Measurements from ENCODE around the gene ZNF732. TPM values are rescaled to one million over a fixed set of nuclear protein-coding genes. Genes with fewer than 3 reads are reported as not detected.

ZNF732 gene
- total and polyA plus RNA-seq, 2 of the 8 experiments (the other 6 are each of a cell fraction or from before 2014, with no cell fraction given): 1.9 to 35.7 TPM

- no peak overlapping the region for H2BK20ac ChIP-seq (ENCODE audit: low read length)
- no peak overlapping the region for H3K18ac ChIP-seq (ENCODE audit: extremely low read depth, low read length)
- H4K91ac ChIP-seq (replicated peaks; ENCODE audit: insufficient read length, low read length): no peak overlapping the region
- H4K5ac ChIP-seq (ENCODE audit: insufficient read length, low read depth, low read length): no peak overlapping the region
- H3K23ac ChIP-seq (ENCODE audit: insufficient read length): no peak overlapping the region
- WGBS, 2 experiments (ENCODE audit: extremely low coverage in 1 of 2, insufficient coverage in 1 of 2, insufficient read length in 1 of 2, insufficient replicate concordance in 2 of 2, low coverage in 1 of 2, low lambda C conversion rate in 2 of 2, missing lambda C conversion rate in 1 of 2): 100% methylated on average over 1 of the region's 1 CpG; no CpG with 5 or more reads in 1 of the 2 experiments
- no peaks in the 10 kb centered on the region for H4K20me1 ChIP-seq (replicated peaks in 1 of 2; ENCODE audit: control insufficient read depth in 1 of 2, insufficient read depth in 2 of 2, low read length in 2 of 2)
- H3K9ac ChIP-seq (replicated peaks in 1 of 4; ENCODE audit: extremely low read depth in 1 of 4, low read depth in 3 of 4, low read length in 3 of 4): no peak overlapping the region
- ChIA-PET CTCF (ENCODE audit: partially characterized antibody) (interaction anchor here (0.6 to 0.7 kb wide), 3 partner anchors 143 to 297 kb away, joined by 3 read pairs; no protein-coding TSS in a partner anchor), POLR2A (ENCODE audit: partially characterized antibody) (interaction anchor here (0.9 kb wide), 1 partner anchor 9 kb away, joined by 3 read pairs; no protein-coding TSS in a partner anchor)
- H2BK5ac ChIP-seq (ENCODE audit: low read depth, low read length): no peak overlapping the region
- DNase-seq (ENCODE audit: low read depth in 1 of 2, low spot score in 2 of 2): no peak
- no peak overlapping the region for H3K56ac ChIP-seq (replicated peaks; ENCODE audit: insufficient read length, low read depth, low read length)
- H3K27me3 ChIP-seq (replicated peaks in 1 of 4; ENCODE audit: control insufficient read depth in 3 of 4, extremely low read depth in 1 of 4, insufficient read depth in 3 of 4, low read length in 3 of 4): peaks cover 0 to 2% (median 0%) of the 10 kb centered on the region in 4 experiments; a peak in 1 of 7 replicates
- H4K8ac ChIP-seq (ENCODE audit: extremely low read depth, insufficient read depth, low read length): no peak overlapping the region
- peaks cover 0 to 5% of the 10 kb centered on the region in 2 experiments; a peak in 2 of 4 replicates for H3K79me2 ChIP-seq (ENCODE audit: control insufficient read depth in 1 of 2, insufficient read depth in 2 of 2, low read length in 2 of 2)
- no peak overlapping the region for H2BK15ac ChIP-seq (ENCODE audit: low read length)
- H2AK5ac ChIP-seq (ENCODE audit: low read depth, low read length): no peak overlapping the region
- H3K14ac ChIP-seq (ENCODE audit: insufficient read length): no peak overlapping the region
- H3K4me1 ChIP-seq (replicated peaks in 1 of 4; ENCODE audit: control insufficient read depth in 3 of 4, insufficient read depth in 4 of 4, low read length in 3 of 4): no peaks in the 10 kb centered on the region
- no peaks in the 10 kb centered on the region; the same call in 1 of the 2 replicates for H3K23me2 ChIP-seq (ENCODE audit: low read depth, low read length)
- no peak overlapping the region for H3K4me3 ChIP-seq (ENCODE audit: extremely low read depth in 1 of 4, insufficient read depth in 2 of 4, low read depth in 3 of 4, low read length in 4 of 4)
- no peak overlapping the region for H2AFZ ChIP-seq (ENCODE audit: low read length)
- H3K9me3 ChIP-seq (ENCODE audit: insufficient read depth in 2 of 2, low read depth in 1 of 2, low read length in 1 of 2): peaks cover 12 to 13% of the 10 kb centered on the region in 2 experiments; a peak in 3 of 4 replicates
- H3K79me1 ChIP-seq (ENCODE audit: low read depth, low read length): no peaks in the 10 kb centered on the region
- no peak overlapping the region for H2BK120ac ChIP-seq (replicated peaks; ENCODE audit: low read depth, low read length)
- no peak overlapping the region for H3K4me2 ChIP-seq (ENCODE audit: insufficient read depth in 1 of 2, low read depth in 2 of 2, low read length in 2 of 2)
- no peak overlapping the region for H2BK12ac ChIP-seq (ENCODE audit: low read depth, low read length)
- no peaks in the 10 kb centered on the region for H3K36me3 ChIP-seq (ENCODE audit: control insufficient read depth in 2 of 4, insufficient read depth in 4 of 4, low read length in 3 of 4)
- no peak overlapping the region for H3K4ac ChIP-seq (replicated peaks; ENCODE audit: insufficient read length, low read depth, low read length)
- FAIRE-seq: no peak
- H3K27ac ChIP-seq (ENCODE audit: low read depth, low read length): no peak overlapping the region
- TF ChIP-seq SIRT6 (IDR thresholded peaks at IDR 0.05; ENCODE audit: low read length): no peak
- TF ChIP-seq SRF (IDR thresholded peaks at IDR 0.05; ENCODE audit: low read depth, low read length): no peak
- no peak for TF ChIP-seq SIX5 (IDR thresholded peaks at IDR 0.05; ENCODE audit: low read depth, low read length)
- no peak for TF ChIP-seq NANOG (IDR thresholded peaks at IDR 0.05; ENCODE audit: insufficient read depth, low read depth, low read length, poor library complexity, severe bottlenecking)
- no peak for TF ChIP-seq USF2 (IDR thresholded peaks at IDR 0.05; ENCODE audit: low read length)
- no peak for TF ChIP-seq RFX5 (IDR thresholded peaks at IDR 0.05; ENCODE audit: borderline replicate concordance, low read depth, low read length)
- TF ChIP-seq JUND (IDR thresholded peaks at IDR 0.05; ENCODE audit: low read length): no peak
- no peak for TF ChIP-seq RBBP5 (IDR thresholded peaks at IDR 0.05; ENCODE audit: borderline replicate concordance, low read depth, low read length)
- no peak for TF ChIP-seq TCF12 (IDR thresholded peaks at IDR 0.05; ENCODE audit: low read depth, low read length)
- TF ChIP-seq HDAC2 (IDR thresholded peaks at IDR 0.05; ENCODE audit: borderline replicate concordance in 1 of 2, low read depth in 2 of 2, low read length in 2 of 2): no peak
- TF ChIP-seq EP300 (IDR thresholded peaks at IDR 0.05; ENCODE audit: borderline replicate concordance in 1 of 2, low read depth in 2 of 2, low read length in 2 of 2): no peak
- no peak for TF ChIP-seq CHD2 (IDR thresholded peaks at IDR 0.05; ENCODE audit: low read length)
- no peak for TF ChIP-seq KDM1A (IDR thresholded peaks at IDR 0.05; ENCODE audit: borderline replicate concordance, low read length)
Measured at GRCh38 chr4:309807-310206, 4.5 kb upstream of the ZNF732 start.

All from H1 (cell line).